PC-3 (cell line): ENCODE data around the gene CHD2. TPM values are rescaled to one million over a fixed set of nuclear protein-coding genes. Genes with fewer than 3 reads are reported as not detected.

Experiments
- ATAC-seq: fragments of 200-7000 bp; cut with Tn5 transposase; 2 replicates; pipeline ENCODE4 v1.9.1; 2020; ENCODE audit warnings: mild to moderate bottlenecking, moderate library complexity
- BruUV-seq: library from RNA; stranded (reverse); fragments of 400-500 nt; replicated peaks from 2 replicates; lab custom pipeline; 2021; lab: Mats Ljungman, UMichigan
- CTCF ChIA-PET: fragments of 300-600 bp; sonication (Branson Sonifier 250); formaldehyde crosslinking; loops from one replicate; lab custom pipeline; 2022; ENCODE audit warnings: antibody characterized with exemption; lab: Charles Lee
- POLR2A ChIA-PET: fragments of 300-600 bp; sonication (Branson Sonifier 250); formaldehyde crosslinking; loops from one replicate; lab custom pipeline; 2022; ENCODE audit warnings: antibody characterized with exemption; ENCODE audit not compliant: unreplicated experiment; lab: Charles Lee
- DNase-seq: peaks from one replicate; pipeline ENCODE4 v3.0.0-alpha.2; 2015
- H2AFZ ChIP-seq: fragments of 300-600 bp; sonication (generic); 2 replicates; pipeline ENCODE4 v1.6.0; 2016; ENCODE audit warnings: antibody characterized with exemption, low read length
- H3F3A ChIP-seq: fragments of 300-600 bp; sonication (generic); one replicate; pipeline ENCODE4 v1.6.0; 2017; ENCODE audit warnings: antibody characterized with exemption, low read length, control low read depth, mild to moderate bottlenecking; ENCODE audit not compliant: unreplicated experiment
- H3K27ac ChIP-seq: fragments of 300-600 bp; sonication (generic); 2 replicates; pipeline ENCODE4 v1.5.1; 2016; ENCODE audit warnings: mild to moderate bottlenecking, low read length
- H3K27me3 ChIP-seq: fragments of 300-600 bp; sonication (generic); 2 replicates; pipeline ENCODE4 v1.6.1; 2016; ENCODE audit warnings: low read length, mixed read lengths
- H3K36me3 ChIP-seq: fragments of 300-600 bp; sonication (generic); 2 replicates; pipeline ENCODE4 v1.6.1; 2016; ENCODE audit warnings: low read depth, mixed run types, low read length, mixed read lengths
- H3K4me1 ChIP-seq: fragments of 300-600 bp; sonication (generic); 2 replicates; pipeline ENCODE4 v1.5.1; 2016; ENCODE audit warnings: low read length; ENCODE audit not compliant: insufficient read depth
- H3K4me2 ChIP-seq: fragments of 300-600 bp; sonication (generic); 2 replicates; pipeline ENCODE4 v1.6.0; 2016; ENCODE audit warnings: low read length
- H3K4me3 ChIP-seq: fragments of 300-600 bp; sonication (generic); 2 replicates; pipeline ENCODE4 v1.5.1; 2016; ENCODE audit warnings: mild to moderate bottlenecking, low read length, mixed read lengths
- H3K79me2 ChIP-seq: fragments of 300-600 bp; sonication (generic); 2 replicates; pipeline ENCODE4 v1.6.1; 2017; ENCODE audit warnings: low read length, mixed read lengths
- H3K9ac ChIP-seq: fragments of 300-600 bp; sonication (generic); 2 replicates; pipeline ENCODE4 v1.6.0; 2016; ENCODE audit warnings: mild to moderate bottlenecking, low read length
- H3K9me2 ChIP-seq: fragments of 300-600 bp; sonication (generic); replicated peaks from 2 replicates; pipeline ENCODE4 v1.6.1; 2016; ENCODE audit warnings: mixed run types, low read length, mixed read lengths
- H3K9me3 ChIP-seq: fragments of 300-600 bp; sonication (generic); 2 replicates; pipeline ENCODE4 v1.6.1; 2016; ENCODE audit warnings: low read length, mixed read lengths
- H4K20me1 ChIP-seq: fragments of 300-600 bp; sonication (generic); 2 replicates; pipeline ENCODE4 v1.6.1; 2016; ENCODE audit warnings: low read length, mixed read lengths
- CTCF ChIP-seq: fragments of 300-600 bp; sonication (generic); conservative IDR thresholded peaks from 2 replicates; pipeline ENCODE4 v1.5.1; 2017; ENCODE audit warnings: antibody characterized with exemption, low read depth, mild to moderate bottlenecking, low read length
- EZH2 ChIP-seq: fragments of 300-600 bp; sonication (generic); IDR thresholded peaks from one replicate; pipeline ENCODE4 v1.6.1; 2017; ENCODE audit warnings: antibody characterized with exemption, mild to moderate bottlenecking, low read length; ENCODE audit not compliant: unreplicated experiment
- EZH2phosphoT487 ChIP-seq: fragments of 300-600 bp; sonication (generic); IDR thresholded peaks from 2 replicates; pipeline ENCODE4 v1.6.1; 2018; ENCODE audit warnings: mild to moderate bottlenecking, antibody characterized with exemption, low read length, borderline replicate concordance
- intact Hi-C: fragments of 100-400 bp; cut with micrococcal nuclease; formaldehyde crosslinking; loops from 2 replicates; pipeline ENCODE4 v1.9.0; 2023
- total RNA-seq: library from RNA; depleted of rRNA; stranded (reverse); fragments of >200 nt; gene quantifications from 2 replicates; pipeline ENCODE4 v1.2.3, GENCODE V29; 2014

CHD2 gene
- total RNA-seq, 1 experiment from 2014 or later: 42.7 TPM

GRCh38 chr15:93033434-93034045 is 133.4 kb downstream of the CHD2 start:
- Histone ChIP-seq H3K27ac (no peak overlapping the region), H3K9me2 (no peaks in the 10 kb centered on the region), H3K9me3 (no peaks in the 10 kb centered on the region), H2AFZ (no peak overlapping the region), H3F3A (no peaks in the 10 kb centered on the region), H3K4me2 (no peak overlapping the region), H3K4me1 (no peaks in the 10 kb centered on the region), H3K36me3 (no peaks in the 10 kb centered on the region), H3K27me3 (no peaks in the 10 kb centered on the region), H3K4me3 (no peak overlapping the region), H3K9ac (no peak overlapping the region), H4K20me1 (no peaks in the 10 kb centered on the region), H3K79me2 (no peaks in the 10 kb centered on the region)
- ChIA-PET POLR2A (no interaction called here), CTCF (no interaction called here)
- no peak for ATAC-seq
- TF ChIP-seq EZH2 (no peak), CTCF (no peak), EZH2phosphoT487 (no peak)
- no peak for DNase-seq
- intact Hi-C loops: no loop called here
- no TSS peak for BruUV-seq

DNA sequence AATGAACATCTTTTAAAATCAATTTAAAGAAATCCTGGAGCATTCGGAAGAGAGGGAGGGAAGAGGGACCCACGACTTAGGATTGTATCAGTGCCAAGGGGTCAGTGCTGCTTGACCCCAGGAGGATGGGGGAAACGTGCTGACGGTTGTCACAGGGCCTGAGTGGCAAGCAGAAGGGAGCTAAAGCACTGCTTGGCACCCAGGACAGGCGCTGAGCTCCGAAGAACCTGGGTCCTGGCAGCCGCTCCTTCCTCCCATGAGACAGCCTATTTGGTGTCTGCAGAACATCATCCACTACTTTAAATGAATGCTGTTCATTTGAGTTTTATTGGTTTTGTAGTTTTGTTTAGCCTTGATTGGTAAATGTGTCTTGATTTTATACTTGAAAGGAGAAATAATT is 134.4 kb downstream of the CHD2 start:
- Histone ChIP-seq H3K4me1 (no peaks in the 10 kb centered on the region), H3F3A (no peaks in the 10 kb centered on the region), H3K9me3 (no peaks in the 10 kb centered on the region), H4K20me1 (no peaks in the 10 kb centered on the region), H3K4me2 (no peak overlapping the region), H3K36me3 (no peaks in the 10 kb centered on the region), H3K4me3 (no peak overlapping the region), H3K9ac (no peak overlapping the region), H2AFZ (no peak overlapping the region), H3K79me2 (no peaks in the 10 kb centered on the region), H3K27ac (no peak overlapping the region), H3K27me3 (no peaks in the 10 kb centered on the region), H3K9me2 (no peaks in the 10 kb centered on the region)
- TF ChIP-seq EZH2 (no peak), CTCF (no peak), EZH2phosphoT487 (no peak)
- ChIA-PET CTCF (interaction anchor here (0.6 kb wide), 1 partner anchor 973 kb away, joined by 3 read pairs; no protein-coding TSS in a partner anchor), POLR2A (no interaction called here)
- no TSS peak for BruUV-seq
- intact Hi-C loops: no loop called here
- DNase-seq (no peak), ATAC-seq (no peak)
